ENCODE results near the gene KCNN2. TPM values are rescaled to one million over a fixed set of nuclear protein-coding genes. Genes with fewer than 3 reads are reported as not detected.

The KCNN2 gene
- total RNA-seq, 4 donors from 2014 or later: 0.16 to 0.93 (median 0.25) TPM; not detected in 1

DNA sequence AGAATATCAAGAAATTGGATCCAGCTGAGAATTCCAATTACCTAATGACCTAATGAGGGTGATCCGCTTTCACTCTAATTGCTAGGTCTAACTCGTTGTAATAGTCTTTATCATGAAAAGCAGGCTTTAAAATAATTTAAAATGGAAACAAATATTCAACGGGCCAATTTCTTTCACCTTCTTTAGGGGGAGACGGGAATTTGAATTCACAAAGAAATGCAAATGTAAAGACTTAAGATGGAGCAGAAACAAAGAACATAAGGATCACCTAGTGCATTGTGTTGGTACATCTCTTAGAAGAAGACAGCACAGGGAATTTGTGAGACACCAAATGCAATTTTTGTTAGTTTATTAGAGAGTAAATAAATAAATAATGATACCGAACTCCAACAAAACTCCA is 1.5 kb upstream of the KCNN2 start:
- H3K27ac ChIP-seq: no peak overlapping the region
- H3K4me3 ChIP-seq: peak overlapping the region; percentile 56 to 79 (median 74)
- in situ Hi-C loops (cut with MboI; ENCODE audit: low sequenced_read_pairs in 4 of 4): no loop called here
- H3K9me3 ChIP-seq: no peaks in the 10 kb centered on the region
- ATAC-seq: no peak
- intact Hi-C loops (cut with DNase I; ENCODE audit: low total_unique reads): no loop called here
- TF ChIP-seq POLR2A (IDR thresholded peaks at IDR 0.05) (no peak), CTCF (IDR thresholded peaks at IDR 0.05 in 4 of 5, conservative IDR thresholded peaks at IDR 0.05 in 1 of 5) (no peak)
- no peak for DNase-seq
- H3K36me3 ChIP-seq: no peaks in the 10 kb centered on the region
- peaks cover 9 to 30% of the 10 kb centered on the region in 2 donors for H3K4me1 ChIP-seq
- H3K27me3 ChIP-seq: peaks cover 0 to 30% (median 0%) of the 10 kb centered on the region in 3 donors

DNA sequence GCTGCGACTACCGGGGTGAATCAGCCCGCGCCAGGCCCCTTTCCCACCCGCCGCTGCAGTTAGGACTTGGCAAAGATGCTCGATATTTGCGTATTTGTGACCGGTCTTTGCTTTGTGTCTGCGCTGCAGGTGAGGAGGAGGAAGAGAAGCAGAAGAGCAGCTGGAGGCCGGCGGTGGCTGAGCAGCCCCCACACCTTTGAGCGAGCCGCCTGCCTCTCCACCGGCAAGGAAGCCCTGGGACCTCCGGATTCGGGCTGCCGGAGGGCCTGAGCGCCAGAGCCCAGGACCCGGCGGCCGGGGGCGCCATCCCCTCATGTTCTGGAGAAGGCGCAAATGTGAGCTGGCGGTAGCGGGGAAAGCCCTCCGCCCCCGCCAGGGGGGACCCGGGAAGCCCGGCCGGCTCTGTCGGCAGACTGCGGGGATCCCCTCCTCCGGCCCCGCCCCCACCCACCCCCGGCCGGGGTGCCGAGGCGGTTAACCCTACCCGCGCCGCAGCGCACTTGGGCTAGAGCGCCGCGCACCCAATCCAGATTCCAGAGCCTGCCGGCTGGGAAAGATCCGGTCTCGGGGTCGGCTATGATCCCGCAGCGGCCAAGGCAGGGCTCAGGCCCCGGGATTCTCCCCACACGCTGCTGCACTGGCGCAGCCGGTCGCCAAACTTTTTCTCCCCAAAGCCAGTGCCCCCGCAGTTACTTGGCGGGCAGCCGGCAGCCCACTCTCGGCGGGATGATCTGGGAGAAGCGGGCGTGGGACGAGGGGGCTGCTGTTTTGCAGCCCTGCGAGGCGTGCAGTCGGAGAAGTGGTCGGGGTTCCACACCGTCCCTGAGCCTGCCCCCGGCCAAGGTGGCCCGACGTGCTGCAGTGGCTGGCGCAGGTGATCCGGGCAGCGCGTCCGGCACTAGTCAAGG is 800 bp upstream of the KCNN2 start:
- Histone ChIP-seq H3K9me3 (no peaks in the 10 kb centered on the region), H3K27me3 (peaks cover 0 to 29% (median 0%) of the 10 kb centered on the region in 3 donors), H3K4me1 (peaks cover 9 to 30% of the 10 kb centered on the region in 2 donors), H3K4me3 (peak overlapping the region; percentile 56 to 79 (median 74)), H3K27ac (peak overlapping the region in 2 of 4 donors; percentile 40 to 51), H3K36me3 (no peaks in the 10 kb centered on the region)
- in situ Hi-C loops (cut with MboI; ENCODE audit: low sequenced_read_pairs in 4 of 4) (no loop called here), intact Hi-C loops (cut with DNase I; ENCODE audit: low total_unique reads) (no loop called here)
- no peak for DNase-seq
- TF ChIP-seq POLR2A (IDR thresholded peaks at IDR 0.05): no peak
- peak in 1 of 5 experiments; percentile 26 for TF ChIP-seq CTCF (IDR thresholded peaks at IDR 0.05 in 4 of 5, conservative IDR thresholded peaks at IDR 0.05 in 1 of 5)
- ATAC-seq: peak; percentile 25 to 29

- H3K4me3 ChIP-seq: peak overlapping the region; percentile 56 to 79 (median 74)
- in situ Hi-C loops (cut with MboI; ENCODE audit: low sequenced_read_pairs in 4 of 4) (no loop called here), intact Hi-C loops (cut with DNase I; ENCODE audit: low total_unique reads) (no loop called here)
- peak overlapping the region in 2 of 4 donors; percentile 37 to 40 for H3K27ac ChIP-seq
- H3K36me3 ChIP-seq: no peaks in the 10 kb centered on the region
- DNase-seq (no peak), ATAC-seq (peak; percentile 19 to 33)
- H3K27me3 ChIP-seq: peaks cover 0 to 26% (median 0%) of the 10 kb centered on the region in 3 donors
- H3K4me1 ChIP-seq: peaks cover 9 to 30% of the 10 kb centered on the region in 2 donors
- TF ChIP-seq CTCF (IDR thresholded peaks at IDR 0.05 in 4 of 5, conservative IDR thresholded peaks at IDR 0.05 in 1 of 5) (no peak), POLR2A (IDR thresholded peaks at IDR 0.05) (no peak)
- H3K9me3 ChIP-seq: no peaks in the 10 kb centered on the region
Measured at GRCh38 chr5:114362197-114362976, 517 bp downstream of the KCNN2 start.

DNA sequence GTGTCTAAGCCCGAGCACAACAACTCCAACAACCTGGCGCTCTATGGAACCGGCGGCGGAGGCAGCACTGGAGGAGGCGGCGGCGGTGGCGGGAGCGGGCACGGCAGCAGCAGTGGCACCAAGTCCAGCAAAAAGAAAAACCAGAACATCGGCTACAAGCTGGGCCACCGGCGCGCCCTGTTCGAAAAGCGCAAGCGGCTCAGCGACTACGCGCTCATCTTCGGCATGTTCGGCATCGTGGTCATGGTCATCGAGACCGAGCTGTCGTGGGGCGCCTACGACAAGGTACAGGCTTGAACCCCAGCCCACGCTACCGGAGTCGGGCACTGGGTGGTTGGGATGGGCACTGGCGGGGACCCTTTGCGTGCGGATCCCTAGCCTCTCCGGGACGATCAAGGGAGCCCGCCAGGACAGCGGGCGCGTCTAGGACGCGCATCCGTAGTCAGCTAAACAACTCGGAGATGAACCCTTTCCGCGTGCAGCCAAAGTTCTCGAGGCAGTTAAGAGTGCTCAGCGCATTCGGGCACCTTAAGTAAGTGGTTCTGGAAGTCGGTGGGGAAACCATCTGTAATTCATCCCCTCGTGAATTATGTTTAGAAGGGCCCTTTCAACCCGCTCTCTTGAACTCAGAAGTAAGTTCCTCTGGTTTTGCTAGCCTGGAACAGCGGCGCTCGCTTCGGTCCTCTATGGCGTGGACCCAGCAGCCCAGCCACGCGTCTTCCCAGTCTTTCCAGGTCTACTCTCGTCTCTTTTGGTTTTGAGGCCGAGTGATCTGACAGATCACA is 1.3 kb downstream of the KCNN2 start:
- H3K27me3 ChIP-seq: peaks cover 0 to 26% (median 0%) of the 10 kb centered on the region in 3 donors
- no peak overlapping the region for H3K27ac ChIP-seq
- no peak for ATAC-seq
- peaks cover 9 to 30% of the 10 kb centered on the region in 2 donors for H3K4me1 ChIP-seq
- intact Hi-C loops (cut with DNase I; ENCODE audit: low total_unique reads) (no loop called here), in situ Hi-C loops (cut with MboI; ENCODE audit: low sequenced_read_pairs in 4 of 4) (no loop called here)
- peak overlapping the region; percentile 56 to 79 (median 74) for H3K4me3 ChIP-seq
- H3K36me3 ChIP-seq: no peaks in the 10 kb centered on the region
- TF ChIP-seq CTCF (IDR thresholded peaks at IDR 0.05 in 4 of 5, conservative IDR thresholded peaks at IDR 0.05 in 1 of 5): no peak
- no peak for TF ChIP-seq POLR2A (IDR thresholded peaks at IDR 0.05)
- DNase-seq: no peak
- no peaks in the 10 kb centered on the region for H3K9me3 ChIP-seq
